Suprapubic skin (tissue), 3 donors: ENCODE measurements around the gene ATG4A.

Experiments used
- CTCF ChIP-seq, 2 donors: fragments of 200-600 bp in 1 of 2; fragments of 450-650 bp in 1 of 2; sonication (generic) in 1 of 2; IDR thresholded peaks; one replicate each; pipeline ENCODE4 v1.5.1; 2016 to 2019; ENCODE audit warnings: antibody characterized with exemption in 2 of 2, mild to moderate bottlenecking in 1 of 2, moderate library complexity in 1 of 2
- EP300 ChIP-seq: sonication (generic); formaldehyde crosslinking; IDR thresholded peaks from one replicate; pipeline ENCODE4 v1.6.1; 2017; ENCODE audit warnings: antibody characterized with exemption
- POLR2A ChIP-seq, 2 donors: fragments of 450-650 bp; IDR thresholded peaks; one replicate each; pipeline ENCODE4 v1.6.1; 2017; ENCODE audit warnings: antibody characterized with exemption in 2 of 2, mild to moderate bottlenecking in 2 of 2, moderate library complexity in 2 of 2

DNA sequence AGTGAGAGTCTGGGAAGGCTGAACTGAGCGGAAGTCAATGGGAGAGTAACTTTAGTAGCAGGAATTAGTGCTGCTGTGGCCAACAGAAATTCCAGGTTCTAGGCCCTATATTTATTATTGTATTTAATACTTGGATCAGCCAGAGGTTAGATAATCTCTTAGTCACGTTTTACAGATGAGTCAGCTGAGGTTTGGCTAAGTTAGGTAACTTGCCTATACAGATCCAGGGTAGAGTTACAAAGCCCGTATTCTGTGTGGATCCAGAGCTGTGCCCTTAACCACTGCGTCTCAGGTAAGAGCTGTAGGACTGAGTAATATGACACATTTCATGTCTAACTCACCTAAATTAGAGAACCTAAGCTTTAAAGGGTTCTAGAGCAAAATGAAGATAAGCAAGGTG, 20.7 kb upstream of the ATG4A start:
- no peak for TF ChIP-seq CTCF (IDR thresholded peaks at IDR 0.05)
- no peak for TF ChIP-seq EP300
- no peak for TF ChIP-seq POLR2A (IDR thresholded peaks at IDR 0.05)
